Endothelial cell of umbilical vein (primary cell): ENCODE data around the gene GTF3C4. TPM values are rescaled to one million over a fixed set of nuclear protein-coding genes. Genes with fewer than 3 reads are reported as not detected.

Experiments used
- BruUV-seq: library from RNA; stranded (reverse); fragments of 400-500 nt; replicated peaks from 2 replicates; lab custom pipeline; 2021; lab: Mats Ljungman, UMichigan
- CTCF ChIA-PET: fragments of 300-600, 350-600 bp; sonication (Branson Sonifier 250); formaldehyde crosslinking; loops from one replicate; lab custom pipeline; 2021; ENCODE audit warnings: antibody characterized with exemption, inconsistent platforms; lab: Charles Lee
- POLR2A ChIA-PET: fragments of 300-600, 350-600 bp; sonication (Branson Sonifier 250); formaldehyde crosslinking; loops from one replicate; lab custom pipeline; 2021; ENCODE audit warnings: antibody characterized with exemption, inconsistent platforms; lab: Charles Lee
- DNase-seq: peaks from one replicate; pipeline ENCODE4 v3.0.0-alpha.2; 2011; ENCODE audit warnings: low read depth, low spot score
- FAIRE-seq: peaks from 2 replicates; lab custom pipeline; 2011; peaks lifted over from hg19 to GRCh38; lab: Jason Lieb, UNC
- H2AFZ ChIP-seq: 2 replicates; pipeline ENCODE4 v1.6.0; 2012; ENCODE audit warnings: low read depth, low read length, control low read depth, inconsistent platforms
- H3K27ac ChIP-seq: 2 replicates; pipeline ENCODE4 v1.5.1; 2011; ENCODE audit warnings: low read depth, mild to moderate bottlenecking, control low read depth, low read length, moderate library complexity; ENCODE audit not compliant: insufficient read depth
- H3K27me3 ChIP-seq, 2 experiments: 2 replicates each; pipeline versions ENCODE4 v1.6.0 to v1.6.1; 2011; ENCODE audit warnings: low read length in 2 of 2, mixed read lengths in 1 of 2; ENCODE audit not compliant: control insufficient read depth in 2 of 2, insufficient read depth in 2 of 2
- H3K36me3 ChIP-seq, 2 experiments: 2 replicates in 1 of 2; 3 replicates in 1 of 2; pipeline ENCODE4 v1.5.1; 2011; ENCODE audit warnings: low read length in 2 of 2, mild to moderate bottlenecking in 1 of 2, moderate library complexity in 1 of 2; ENCODE audit not compliant: control insufficient read depth in 2 of 2, insufficient read depth in 2 of 2; ENCODE audit errors: extremely low read depth in 1 of 2
- H3K4me1 ChIP-seq: 3 replicates; pipeline ENCODE4 v1.5.1; 2011; ENCODE audit warnings: mild to moderate bottlenecking, low read length; ENCODE audit not compliant: control insufficient read depth, insufficient read depth; ENCODE audit errors: extremely low read depth
- H3K4me2 ChIP-seq: 2 replicates; pipeline ENCODE4 v1.6.1; 2011; ENCODE audit warnings: low read length, control low read depth, mixed read lengths; ENCODE audit not compliant: insufficient read depth
- H3K4me3 ChIP-seq, 3 experiments: fragments of 200-600 bp in 1 of 3; sonication (generic), shearing (Covaris generic) in 1 of 3; replicated peaks in 1 of 3; 2 replicates each; pipeline ENCODE4 v1.5.1; 2011 to 2016; ENCODE audit warnings: control low read depth in 3 of 3, low read length in 3 of 3, mild to moderate bottlenecking in 2 of 3, inconsistent platforms in 1 of 3, low read depth in 1 of 3, moderate library complexity in 1 of 3; ENCODE audit not compliant: insufficient read depth in 1 of 3
- H3K79me2 ChIP-seq: 2 replicates; pipeline ENCODE4 v1.6.0; 2012; ENCODE audit warnings: low read length, inconsistent platforms; ENCODE audit not compliant: control insufficient read depth, insufficient read depth
- H3K9ac ChIP-seq: replicated peaks from 2 replicates; pipeline ENCODE3; 2011; ENCODE audit warnings: low read length, control low read depth; ENCODE audit not compliant: insufficient read depth; ENCODE audit errors: extremely low read depth
- H3K9me1 ChIP-seq: replicated peaks from 3 replicates; pipeline ENCODE4 v1.6.0; 2011; ENCODE audit warnings: mild to moderate bottlenecking, low read length; ENCODE audit not compliant: control insufficient read depth, insufficient read depth; ENCODE audit errors: extremely low read depth
- H3K9me3 ChIP-seq: replicated peaks from 2 replicates; pipeline ENCODE4 v1.5.1; 2012; ENCODE audit warnings: low read length, inconsistent platforms; ENCODE audit not compliant: control insufficient read depth, insufficient read depth
- H4K20me1 ChIP-seq: replicated peaks from 2 replicates; pipeline ENCODE3; 2011; ENCODE audit warnings: mild to moderate bottlenecking, low read length; ENCODE audit not compliant: control insufficient read depth, insufficient read depth; ENCODE audit errors: extremely low read depth
- EZH2 ChIP-seq: IDR thresholded peaks from 2 replicates; pipeline ENCODE4 v1.6.1; 2012; ENCODE audit warnings: borderline replicate concordance, low read depth, mild to moderate bottlenecking, moderate library complexity, low read length, inconsistent platforms; ENCODE audit not compliant: severe bottlenecking
- FOS ChIP-seq: IDR thresholded peaks from 2 replicates; pipeline ENCODE4 v1.6.1; 2011; ENCODE audit warnings: mild to moderate bottlenecking, low read length, moderate library complexity, borderline replicate concordance; ENCODE audit not compliant: insufficient read depth
- GATA2 ChIP-seq: IDR thresholded peaks from 2 replicates; pipeline ENCODE4 v1.7.0; 2011; ENCODE audit warnings: low read depth, mild to moderate bottlenecking, moderate library complexity, mixed read lengths, low read length; ENCODE audit not compliant: insufficient read length, insufficient read depth
- JUN ChIP-seq: IDR thresholded peaks from 2 replicates; pipeline ENCODE4 v1.6.1; 2011; ENCODE audit warnings: borderline replicate concordance, low read depth; ENCODE audit not compliant: insufficient read length, insufficient read depth
- MAX ChIP-seq: IDR thresholded peaks from 2 replicates; pipeline ENCODE4 v1.6.1; 2011; ENCODE audit not compliant: insufficient read depth, insufficient read length
- MYC ChIP-seq: IDR thresholded peaks from one replicate; pipeline ENCODE4 v1.6.1; 2011; ENCODE audit warnings: mild to moderate bottlenecking, low read depth, low read length
- POLR2A ChIP-seq: IDR thresholded peaks from 2 replicates; pipeline ENCODE4 v1.6.1; 2012; ENCODE audit warnings: low read depth, mild to moderate bottlenecking, control low read depth, low read length
- POLR2AphosphoS5 ChIP-seq: IDR thresholded peaks from 2 replicates; pipeline ENCODE4 v1.6.1; 2012; ENCODE audit warnings: low read depth, mild to moderate bottlenecking, control low read depth, low read length, moderate library complexity; ENCODE audit not compliant: insufficient read depth
- dilution Hi-C: fragments of 300-500 bp; cut with MboI; formaldehyde crosslinking; loops from one replicate; pipeline ENCODE4 v1.15.0; 2019; ENCODE audit warnings: low sequenced_read_pairs; ENCODE audit not compliant: extremely low pct_ligation_motif_present
- intact Hi-C: fragments of 100-400 bp; cut with micrococcal nuclease; formaldehyde crosslinking; loops from one replicate; pipeline ENCODE4 v1.10.0; 2022
- polyA plus RNA-seq, 4 experiments: library from polyadenylated mRNA; depleted of rRNA in 3 of 4; stranded (reverse) in 3 of 4; unstranded in 1 of 4; fragments of >200 nt; gene quantifications; 2 replicates each; pipeline versions ENCODE4 v1.2.1 to v1.2.3, GENCODE V29; 2011 to 2012; ENCODE audit warnings: missing spikeins in 1 of 4
- total RNA-seq: library from RNA; stranded (reverse); gene quantifications from 2 replicates; pipeline ENCODE4 v1.2.3, GENCODE V29; 2021
- TF ChIP-seq, protein P1 (sequence below), 2 donors: IDR thresholded peaks; 1 replicate in 1 of 2; 2 replicates in 1 of 2; pipeline ENCODE4 v1.5.1; 2011; ENCODE audit warnings: low read length in 2 of 2, mild to moderate bottlenecking in 2 of 2, moderate library complexity in 2 of 2, control low read depth in 1 of 2, inconsistent platforms in 1 of 2, low read depth in 1 of 2; ENCODE audit not compliant: insufficient read depth in 1 of 2; ENCODE audit errors: extremely low read depth in 1 of 2

GTF3C4 gene
- total and polyA plus RNA-seq, 2 donors (not counting 3 experiments of a cell fraction or from before 2014, with no cell fraction given): 3.3 to 19.2 TPM

DNA sequence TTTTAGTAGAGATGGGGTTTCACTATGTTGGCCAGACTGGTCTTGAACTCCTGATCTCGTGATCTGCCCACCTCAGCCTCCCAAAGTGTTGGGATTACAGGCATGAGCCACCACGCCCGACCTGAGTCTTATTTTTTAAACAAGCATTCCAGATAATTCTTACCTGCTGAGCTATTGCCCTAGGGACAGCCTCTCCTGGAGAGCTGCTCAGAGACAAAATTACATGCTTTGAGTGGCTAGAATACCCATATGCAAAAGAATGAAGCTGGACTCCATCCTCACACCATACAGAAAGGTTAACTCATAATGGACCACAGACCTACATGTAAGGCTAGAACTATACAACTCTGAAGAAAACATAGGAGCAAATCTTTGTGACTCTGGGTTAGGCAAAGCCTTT lies 41.6 kb downstream of the GTF3C4 start:
- POLR2A ChIA-PET: no interaction called here

More for the DNA sequence above, 41.6 kb downstream of the GTF3C4 start:
- Histone ChIP-seq H3K9ac (no peak overlapping the region), H3K4me3 (no peak overlapping the region), H3K4me2 (no peak overlapping the region), H4K20me1 (no peaks in the 10 kb centered on the region), H3K27ac (no peak overlapping the region), H3K79me2 (no peaks in the 10 kb centered on the region), H3K9me1 (no peaks in the 10 kb centered on the region), H3K27me3 (peaks cover 4 to 5% of the 10 kb centered on the region in 2 experiments), H3K9me3 (no peaks in the 10 kb centered on the region), H2AFZ (no peak overlapping the region), H3K36me3 (no peaks in the 10 kb centered on the region), H3K4me1 (no peaks in the 10 kb centered on the region)
- no TSS peak for BruUV-seq
- intact Hi-C loops (no loop called here), dilution Hi-C loops (no loop called here)
- CTCF ChIA-PET: no interaction called here
- DNase-seq (no peak), FAIRE-seq (no peak)
- TF ChIP-seq, protein P1, sequence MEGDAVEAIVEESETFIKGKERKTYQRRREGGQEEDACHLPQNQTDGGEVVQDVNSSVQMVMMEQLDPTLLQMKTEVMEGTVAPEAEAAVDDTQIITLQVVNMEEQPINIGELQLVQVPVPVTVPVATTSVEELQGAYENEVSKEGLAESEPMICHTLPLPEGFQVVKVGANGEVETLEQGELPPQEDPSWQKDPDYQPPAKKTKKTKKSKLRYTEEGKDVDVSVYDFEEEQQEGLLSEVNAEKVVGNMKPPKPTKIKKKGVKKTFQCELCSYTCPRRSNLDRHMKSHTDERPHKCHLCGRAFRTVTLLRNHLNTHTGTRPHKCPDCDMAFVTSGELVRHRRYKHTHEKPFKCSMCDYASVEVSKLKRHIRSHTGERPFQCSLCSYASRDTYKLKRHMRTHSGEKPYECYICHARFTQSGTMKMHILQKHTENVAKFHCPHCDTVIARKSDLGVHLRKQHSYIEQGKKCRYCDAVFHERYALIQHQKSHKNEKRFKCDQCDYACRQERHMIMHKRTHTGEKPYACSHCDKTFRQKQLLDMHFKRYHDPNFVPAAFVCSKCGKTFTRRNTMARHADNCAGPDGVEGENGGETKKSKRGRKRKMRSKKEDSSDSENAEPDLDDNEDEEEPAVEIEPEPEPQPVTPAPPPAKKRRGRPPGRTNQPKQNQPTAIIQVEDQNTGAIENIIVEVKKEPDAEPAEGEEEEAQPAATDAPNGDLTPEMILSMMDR (IDR thresholded peaks at IDR 0.05; ENCODE audit: extremely low read depth in 1 of 2, insufficient read depth in 1 of 2, low read depth in 1 of 2, low read length in 2 of 2): no peak
- TF ChIP-seq MYC (no peak), MAX (no peak), POLR2AphosphoS5 (no peak), GATA2 (no peak), FOS (no peak), JUN (no peak), EZH2 (no peak), POLR2A (no peak)
